Measurements from ENCODE around the gene TAS1R3.
A peak's percentile ranks its signal among the peaks of the same experiment; 100 is the strongest.
"Not testable (repeated sequence)": the region's sequence is repeated elsewhere in the genome, so short reads cannot be mapped to it uniquely, and the experiment has no call there.

Gene TAS1R3

DNA sequence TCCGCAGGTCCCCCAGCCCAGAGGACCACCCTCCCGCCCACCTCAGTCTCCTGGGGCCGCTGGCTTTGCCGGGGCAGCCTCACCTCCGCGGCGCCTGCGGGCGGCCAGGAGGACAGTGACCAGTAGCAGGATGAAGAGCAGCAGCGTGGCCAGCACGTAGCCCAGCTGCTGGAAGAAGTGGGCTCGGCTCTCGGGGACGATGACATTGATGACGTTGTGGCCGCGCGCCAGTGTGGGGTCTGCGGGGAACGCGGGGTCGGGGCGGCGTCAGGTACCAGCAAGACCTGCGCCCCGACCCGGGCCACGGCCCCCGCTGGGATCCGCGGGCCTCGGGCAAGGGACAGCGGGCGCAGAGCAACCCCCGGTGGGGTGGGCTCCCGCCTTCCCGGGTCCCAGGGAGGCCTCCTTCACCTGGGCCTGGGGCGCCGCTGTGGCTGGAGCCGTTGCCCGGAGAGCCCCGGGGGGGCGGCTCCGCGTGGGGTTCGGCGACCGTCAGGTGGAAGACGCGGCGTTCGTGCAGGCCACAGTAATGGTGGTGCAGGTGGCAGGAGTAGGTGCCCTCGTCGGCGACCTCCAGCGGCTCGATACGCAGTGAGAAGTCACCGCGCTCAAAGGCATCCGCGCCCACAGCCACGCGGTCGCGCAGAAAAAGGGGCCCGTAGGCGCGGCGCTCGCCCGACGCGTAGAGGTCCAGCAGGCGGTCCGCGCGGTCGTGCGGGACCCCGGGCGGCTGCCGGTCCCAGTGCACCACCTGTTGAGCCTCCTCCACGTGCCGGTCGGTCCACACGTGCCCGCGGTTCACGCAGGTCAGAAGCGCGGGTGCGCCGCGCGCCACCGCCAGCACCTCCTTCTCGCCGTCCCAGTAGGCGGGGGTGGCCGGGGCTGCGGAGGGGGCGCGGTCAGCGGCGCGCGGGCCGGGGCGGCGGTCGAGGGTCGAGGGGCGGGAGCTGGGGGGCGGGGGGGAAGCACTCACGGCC lies 23.5 kb downstream of the TAS1R3 start:
- DNase-seq, result no peak

DNA sequence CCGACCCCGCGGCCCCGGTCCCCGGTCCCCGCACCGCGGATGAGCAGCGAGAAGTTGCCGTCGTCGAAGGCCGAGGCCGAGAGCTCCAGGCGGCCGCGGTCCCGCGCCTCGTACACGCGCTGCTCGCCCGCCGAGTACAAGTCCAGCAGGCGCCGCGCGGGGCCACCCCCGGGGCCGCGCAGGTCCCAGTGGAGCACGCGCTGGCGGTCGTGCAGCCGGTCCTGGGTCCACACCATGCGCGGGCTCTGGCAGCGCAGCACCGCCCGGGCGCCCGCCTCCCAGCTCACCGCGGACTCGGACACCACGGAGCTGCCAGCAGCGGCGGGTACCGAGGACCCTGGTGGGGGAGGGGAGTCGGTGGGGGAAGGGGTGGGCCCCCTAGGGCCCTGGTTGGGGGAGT lies 24.3 kb downstream of the TAS1R3 start:
- DNase-seq, result no peak

DNA sequence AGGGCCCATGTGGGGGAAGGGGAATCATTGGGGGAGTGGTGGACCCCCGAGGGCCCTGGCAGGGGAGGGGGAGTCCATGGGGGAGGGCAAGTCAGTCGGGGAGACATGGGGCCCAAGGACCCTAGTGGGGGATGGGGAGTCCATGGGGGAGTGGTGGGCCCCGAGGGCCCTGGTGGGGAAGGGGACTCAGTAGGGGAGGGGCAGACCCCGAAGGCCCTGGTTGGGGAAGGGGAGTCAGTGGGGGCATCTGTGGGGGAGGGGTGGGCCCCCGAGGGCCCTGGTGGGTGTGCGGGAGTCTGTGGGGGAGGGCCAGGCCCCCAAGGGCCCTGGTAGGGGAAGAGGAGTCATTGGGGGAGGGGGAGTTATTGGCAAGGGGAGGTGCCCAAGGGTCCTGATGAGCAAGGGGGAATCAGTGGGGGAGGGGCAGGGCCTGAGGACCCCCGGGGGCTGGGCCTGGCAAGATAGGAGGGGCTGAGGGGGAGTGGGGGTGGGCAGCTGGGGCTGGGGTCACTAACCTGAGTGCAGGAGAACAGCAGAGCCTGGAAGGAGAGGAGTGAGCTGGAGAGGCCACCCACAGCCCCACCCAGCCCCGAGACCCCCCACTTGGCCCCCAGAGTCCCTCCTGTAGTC lies 25.2 kb downstream of the TAS1R3 start:
- DNase-seq, result peak; percentile 47

DNA sequence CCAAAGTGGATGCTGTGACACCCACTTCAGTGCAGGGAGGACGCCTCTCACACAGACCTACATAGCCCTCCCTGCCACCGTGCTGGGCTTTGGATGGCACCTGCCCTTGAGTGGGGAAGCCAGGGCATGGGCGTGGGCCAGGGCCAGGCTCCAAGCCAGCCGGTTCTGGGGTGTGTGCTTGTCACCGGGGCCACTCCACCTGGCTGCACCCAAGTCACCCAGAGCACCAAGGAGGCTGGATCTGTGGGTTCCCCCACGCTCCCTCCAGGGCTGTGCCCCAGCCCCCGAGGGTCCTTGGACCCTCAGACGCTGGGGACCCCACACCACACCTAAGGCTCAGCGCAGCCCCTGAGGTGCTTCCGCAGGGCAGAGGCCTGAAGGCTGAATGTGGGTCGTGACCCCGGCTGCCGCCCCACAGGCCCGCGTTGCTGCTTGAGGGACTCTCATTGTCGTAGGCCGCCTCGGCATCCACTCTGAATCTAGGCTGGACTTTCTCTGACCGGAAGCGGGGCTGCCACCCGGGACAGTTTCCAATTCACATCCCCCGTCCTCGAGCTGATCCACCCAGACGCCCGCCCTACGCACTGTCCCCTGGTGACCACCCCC lies 25.8 kb downstream of the TAS1R3 start:
- DNase-seq, result no peak

DNA sequence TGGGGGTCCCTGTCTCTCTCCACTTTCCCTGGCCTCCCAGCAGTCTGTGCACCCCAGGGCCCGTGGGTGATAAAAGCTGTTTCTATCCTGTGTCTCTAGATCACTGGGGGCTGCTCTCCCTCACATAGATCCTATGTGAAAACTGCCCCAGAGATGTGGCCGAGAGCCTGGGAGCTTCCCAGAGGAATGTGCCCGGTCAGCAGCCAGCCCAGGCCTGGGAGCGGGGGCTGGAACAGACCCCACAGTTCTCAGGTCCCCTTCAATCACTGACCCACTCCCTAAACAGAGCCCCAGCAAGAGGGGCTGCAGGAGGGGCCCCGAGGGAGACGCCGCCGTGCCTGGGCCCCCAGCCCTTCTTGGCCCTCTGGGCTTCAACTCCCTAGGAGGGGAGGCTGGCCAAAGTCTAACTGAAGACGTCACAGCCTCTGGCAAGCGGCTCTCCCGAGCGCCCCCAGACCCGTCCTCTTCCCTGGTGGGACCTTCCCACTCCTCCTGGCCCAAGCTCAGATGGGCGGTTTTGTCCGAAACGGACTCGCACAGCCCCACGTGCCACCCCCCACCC lies 26.9 kb downstream of the TAS1R3 start:
- DNase-seq, result peak; percentile 67

DNA sequence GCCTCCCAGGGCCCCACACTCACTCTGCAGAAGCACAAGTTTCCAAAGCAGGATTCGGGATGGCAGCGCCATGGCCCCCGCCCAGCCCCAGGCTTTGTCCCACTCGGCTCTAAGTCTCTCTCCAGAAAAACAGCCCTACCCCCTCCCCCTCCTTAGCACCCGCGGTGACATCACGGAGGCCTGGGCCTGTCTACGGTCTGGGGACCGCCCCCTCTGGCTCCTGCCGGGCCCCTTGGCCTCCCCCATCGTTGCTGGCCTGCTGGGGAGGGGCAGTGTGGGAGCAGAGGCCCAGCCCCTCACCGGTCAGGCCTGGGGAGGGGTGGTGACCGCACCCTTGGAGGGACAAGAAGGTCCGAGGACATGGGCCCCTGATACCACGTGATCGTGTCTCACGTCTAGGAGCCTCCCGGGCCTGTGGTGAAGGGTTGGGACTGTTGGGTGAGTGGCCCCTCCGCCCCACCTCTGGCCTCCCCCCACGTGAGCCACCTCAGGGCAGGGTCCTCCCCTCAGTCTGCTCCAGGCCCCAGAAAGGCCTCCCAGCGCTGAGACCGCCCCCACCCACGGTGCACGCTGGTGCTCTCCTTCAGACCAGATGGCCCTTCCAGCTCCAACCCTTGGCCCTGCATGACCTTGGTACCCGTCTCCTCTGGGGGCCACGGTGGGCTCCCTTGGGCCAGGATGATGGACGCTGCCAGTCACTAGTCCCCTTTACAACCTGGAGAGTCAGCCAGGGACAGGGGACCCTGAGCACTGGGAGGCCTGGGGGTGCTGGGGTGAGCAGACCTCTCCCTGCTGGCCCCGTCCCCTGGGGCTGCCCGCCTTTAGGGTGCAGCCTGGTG lies 27.6 kb downstream of the TAS1R3 start, which contains the start of gene MXRA8:
Gene MXRA8 (minus strand): TSS at position 123 of the 839 bp plus-strand sequence. CDS start 51 bp downstream, at position 72.
- DNase-seq, result peak; percentile 96

DNA sequence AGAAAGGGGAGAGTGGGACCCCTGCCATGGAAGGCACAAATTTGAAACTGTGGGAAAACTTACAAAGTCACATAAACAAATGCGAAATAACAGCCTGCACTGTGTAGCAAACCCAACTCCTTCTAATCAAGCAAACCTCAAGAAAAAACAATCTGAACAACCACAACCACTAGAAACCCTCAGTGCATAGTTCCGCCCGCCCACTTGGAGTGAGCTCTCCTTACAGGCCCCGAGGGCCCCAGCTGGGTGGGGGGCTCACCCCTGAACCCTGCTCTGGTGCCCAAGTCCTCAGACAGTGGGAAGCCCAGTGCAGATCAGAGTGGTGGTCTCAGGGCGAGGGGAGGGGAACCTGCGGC lies 28.2 kb downstream of the TAS1R3 start:
- no peak for DNase-seq

DNA sequence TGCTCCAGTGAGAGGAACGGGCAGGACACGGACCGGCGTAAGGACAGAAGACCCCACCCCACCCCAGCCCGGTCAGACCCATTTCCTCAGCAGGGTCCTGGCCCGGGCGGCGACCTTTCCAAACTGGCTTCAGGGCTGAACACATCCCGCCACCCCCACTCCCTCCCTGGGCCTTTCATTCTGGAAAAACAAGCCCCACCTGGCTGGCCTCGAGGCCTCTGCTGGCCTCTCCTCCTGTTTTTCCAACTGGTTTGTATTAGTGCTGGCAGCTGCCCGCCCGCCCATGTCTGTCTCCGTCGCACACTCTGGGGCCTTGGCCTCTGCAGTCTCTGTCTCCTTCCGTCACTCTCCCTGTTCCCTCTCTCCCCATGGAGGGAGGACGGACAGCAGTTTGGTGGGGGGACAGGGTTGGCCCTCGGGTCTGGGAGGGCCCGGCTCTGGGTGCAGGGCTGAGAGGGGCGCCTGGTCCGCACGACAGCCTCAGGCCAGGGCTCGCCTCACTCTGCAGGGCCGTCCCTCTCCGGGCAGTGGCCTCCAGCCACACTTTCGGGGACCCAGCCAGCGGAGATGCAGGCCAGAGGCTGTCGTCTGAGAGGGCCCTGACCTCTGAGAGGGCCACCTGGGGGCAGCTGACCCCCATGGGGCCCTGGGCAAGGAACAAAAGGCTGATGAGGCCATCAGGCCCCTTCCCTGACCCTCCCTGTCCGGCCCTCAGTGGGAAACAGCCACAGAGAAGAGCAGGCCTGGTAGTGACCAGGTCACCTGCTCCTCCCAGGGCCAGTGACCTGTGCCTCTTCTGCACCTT lies 28.8 kb downstream of the TAS1R3 start:
- peak; percentile 41 for DNase-seq

DNA sequence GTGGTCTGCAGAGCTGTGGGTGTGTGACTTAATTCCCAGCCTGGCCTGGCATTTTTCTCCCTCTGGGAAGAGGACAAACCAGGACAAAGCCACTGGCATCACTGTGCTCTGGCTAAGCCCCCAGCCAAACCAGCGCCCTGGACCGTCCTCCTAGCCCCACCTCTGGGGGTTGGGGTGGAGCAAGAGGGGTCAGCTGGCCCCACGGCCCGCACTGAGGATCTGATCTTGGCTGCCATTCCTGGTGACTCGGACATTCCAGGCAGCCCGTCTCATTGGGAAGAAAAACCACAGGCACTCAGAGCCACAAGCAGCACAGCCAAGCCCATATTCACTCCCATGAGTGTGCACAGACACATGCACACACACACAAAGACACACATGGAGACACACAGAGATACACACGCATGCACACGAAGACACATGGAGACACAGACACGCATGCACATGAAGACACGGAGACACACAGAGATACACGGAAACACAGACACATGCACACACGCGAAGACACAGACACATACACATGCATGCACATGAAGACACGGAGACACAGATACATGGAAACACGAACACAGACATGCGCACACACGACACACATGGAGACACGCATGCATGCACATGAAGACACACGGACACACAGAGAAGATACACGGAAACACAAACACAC lies 29.6 kb downstream of the TAS1R3 start:
- DNase-seq, result no peak

DNA sequence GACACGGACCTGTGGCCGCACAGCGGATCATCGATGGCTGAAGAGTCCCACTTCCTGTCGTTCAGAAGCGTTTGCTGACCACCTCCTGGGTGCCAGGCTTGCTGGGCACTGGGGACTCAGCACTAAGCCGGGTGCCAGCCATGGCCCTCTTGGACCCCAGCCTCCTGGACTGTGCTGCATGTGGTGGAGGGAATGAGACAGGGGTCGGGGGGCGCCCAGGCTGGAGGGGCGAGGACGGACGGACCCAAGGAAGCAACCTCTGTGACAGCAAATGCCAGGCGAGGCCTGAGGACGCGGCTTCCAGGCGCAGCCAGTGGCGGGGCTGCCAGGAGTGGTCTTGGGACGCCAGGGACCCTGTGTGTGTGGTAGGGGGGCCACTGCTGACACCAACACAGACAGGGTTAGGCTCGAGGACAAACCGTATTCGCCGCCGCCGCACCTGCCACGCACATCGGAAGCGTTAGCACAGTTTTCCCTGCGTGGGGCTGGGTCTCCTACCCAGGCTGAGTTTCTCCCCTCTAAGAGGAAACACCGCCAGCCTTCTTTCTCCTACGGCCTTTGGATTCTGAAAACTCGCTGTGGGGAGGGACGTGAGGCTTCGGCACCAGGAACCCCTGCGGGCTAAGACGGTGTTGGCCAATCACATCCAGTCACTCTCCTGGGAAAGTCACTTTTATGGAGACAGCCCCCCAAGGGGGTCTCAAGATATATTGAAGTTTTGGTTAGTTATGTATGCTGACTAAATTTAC lies 30.3 kb downstream of the TAS1R3 start:
- DNase-seq, result no peak

DNA sequence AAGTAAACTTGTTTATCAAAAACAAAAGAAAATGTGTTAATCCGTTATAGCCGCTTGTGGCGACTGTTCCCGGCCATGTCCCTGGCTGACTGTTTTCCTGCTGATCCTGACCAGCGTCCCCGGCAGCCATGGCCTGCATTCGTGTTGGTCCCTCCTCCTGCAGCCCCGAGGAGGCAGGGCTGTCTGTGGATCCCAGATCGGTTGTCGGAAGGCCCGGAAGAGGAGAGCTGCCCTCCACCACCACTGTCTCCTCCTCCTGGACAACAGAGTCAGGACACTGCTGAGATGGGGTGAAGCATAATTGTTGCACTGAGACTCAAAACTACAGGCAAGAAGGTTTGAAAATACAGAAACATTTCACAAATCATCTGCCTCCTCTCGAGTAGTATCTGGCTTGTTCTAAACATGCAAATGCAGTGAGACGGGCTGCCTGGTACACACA lies 30.9 kb downstream of the TAS1R3 start:
- no peak for DNase-seq

DNA sequence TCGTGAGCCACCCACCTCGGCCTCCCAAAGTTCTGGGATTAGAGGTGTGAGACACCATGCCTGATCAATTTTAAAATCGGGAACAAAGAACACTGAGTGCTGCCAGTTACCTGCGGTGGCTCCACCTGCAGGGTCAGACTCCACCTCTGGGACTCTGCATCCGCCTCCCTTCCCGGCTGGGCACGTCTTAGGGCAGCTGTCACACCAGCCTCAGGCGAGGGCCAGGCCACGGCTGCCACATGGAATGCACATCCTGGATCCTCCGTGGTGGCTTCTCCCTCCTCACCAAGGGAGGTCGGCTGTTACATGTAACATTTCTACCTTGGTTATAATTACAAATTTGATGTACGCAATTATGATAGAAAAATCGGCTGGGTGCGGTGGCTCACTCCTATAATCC lies 33.2 kb downstream of the TAS1R3 start:
- DNase-seq, result no peak

DNA sequence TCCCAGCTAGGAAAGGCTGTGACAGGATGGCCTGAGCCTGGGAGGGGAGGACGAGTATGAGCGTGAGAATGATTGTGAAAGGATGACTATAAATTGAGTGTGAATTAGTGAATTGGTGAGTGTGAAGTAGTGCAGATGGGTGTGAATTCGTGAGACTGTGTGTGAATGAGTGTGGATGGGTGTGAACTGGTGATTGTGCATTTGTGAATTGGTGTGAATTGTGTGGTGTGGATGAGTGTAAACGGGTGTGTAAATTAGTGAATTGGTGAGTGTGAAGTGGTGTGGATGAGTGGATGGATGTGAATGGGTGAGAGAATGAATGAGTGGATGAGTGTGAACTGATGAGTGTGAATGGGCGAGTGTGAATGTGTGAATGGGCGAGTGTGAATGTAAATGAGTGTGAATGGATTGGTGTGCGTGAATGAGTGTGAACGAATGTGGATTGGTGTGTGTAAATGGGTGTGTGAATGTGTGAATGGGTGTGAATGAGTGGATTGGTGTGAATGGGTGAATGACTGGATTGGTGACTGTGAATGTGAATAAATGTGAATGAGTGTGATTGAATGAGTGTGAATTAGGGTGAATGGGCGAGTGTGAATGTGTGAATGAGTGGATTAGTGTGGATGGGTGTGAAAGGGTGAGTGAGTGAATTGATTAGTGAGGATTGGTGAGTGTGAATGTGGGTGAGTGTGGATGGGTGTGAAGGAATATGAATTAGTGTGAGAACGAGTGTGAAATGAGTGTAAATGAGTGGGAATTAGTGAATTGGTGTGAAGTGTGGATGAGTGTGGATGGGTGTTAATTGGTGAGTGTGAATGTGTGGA lies 35.0 kb downstream of the TAS1R3 start:
- DNase-seq, result no peak

DNA sequence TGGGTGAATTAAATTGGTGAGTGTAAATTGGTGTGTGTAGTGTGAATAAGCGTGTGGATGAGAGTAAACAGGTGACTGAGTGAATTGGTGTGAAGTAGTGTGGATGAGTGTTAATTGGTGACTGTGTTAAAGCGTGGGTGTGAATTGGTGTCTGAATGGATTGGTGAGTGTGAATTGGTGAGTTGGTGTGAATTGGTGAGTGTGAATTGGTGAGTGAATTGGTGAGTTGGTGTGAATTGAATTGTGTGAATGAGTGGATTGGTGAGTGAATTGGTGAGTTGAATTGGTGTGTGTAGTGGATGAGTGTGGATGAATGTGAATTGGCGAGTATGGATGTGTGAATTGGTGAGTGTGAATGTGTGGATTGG lies 35.6 kb downstream of the TAS1R3 start:
- DNase-seq, result no peak

DNA sequence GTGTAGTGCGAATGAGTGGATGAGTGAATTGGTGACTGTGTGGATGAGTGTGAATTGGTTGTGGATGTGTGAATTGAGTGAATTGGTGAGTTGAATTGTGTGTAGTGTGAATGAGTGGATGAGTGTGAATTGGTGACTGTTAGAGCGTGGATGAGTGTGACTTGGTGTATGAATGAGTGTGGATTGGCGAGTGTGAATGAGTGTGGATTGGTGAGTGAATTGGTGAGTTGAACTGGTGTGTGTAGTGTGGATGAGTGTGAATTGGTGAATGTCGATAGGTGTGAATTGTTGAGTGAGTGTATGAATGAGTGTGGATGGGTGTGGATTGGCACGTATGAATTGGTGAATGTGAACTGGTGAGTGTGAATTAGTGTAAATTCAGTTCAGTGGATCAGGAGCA lies 36.2 kb downstream of the TAS1R3 start:
- DNase-seq, result no peak

DNA sequence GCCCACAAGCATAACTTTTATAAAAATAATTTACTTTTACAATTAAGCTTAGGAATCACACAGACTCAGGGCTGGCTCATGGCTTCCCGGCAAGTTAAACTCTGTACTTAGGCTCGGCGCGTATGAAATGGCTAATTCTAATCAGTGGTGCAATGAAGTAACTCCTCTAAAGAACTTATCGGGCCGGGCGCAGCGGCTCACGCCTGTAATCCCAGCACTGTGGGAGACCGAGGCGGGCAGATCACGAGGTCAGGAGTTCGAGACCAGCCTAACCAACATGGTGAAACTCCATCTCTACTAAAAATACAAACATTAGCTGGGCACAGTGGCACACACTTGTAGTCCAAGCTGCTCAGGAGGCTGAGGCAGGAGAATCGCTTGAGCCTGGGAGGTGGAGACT lies 39.0 kb downstream of the TAS1R3 start:
- not testable (repeated sequence) for DNase-seq

DNA sequence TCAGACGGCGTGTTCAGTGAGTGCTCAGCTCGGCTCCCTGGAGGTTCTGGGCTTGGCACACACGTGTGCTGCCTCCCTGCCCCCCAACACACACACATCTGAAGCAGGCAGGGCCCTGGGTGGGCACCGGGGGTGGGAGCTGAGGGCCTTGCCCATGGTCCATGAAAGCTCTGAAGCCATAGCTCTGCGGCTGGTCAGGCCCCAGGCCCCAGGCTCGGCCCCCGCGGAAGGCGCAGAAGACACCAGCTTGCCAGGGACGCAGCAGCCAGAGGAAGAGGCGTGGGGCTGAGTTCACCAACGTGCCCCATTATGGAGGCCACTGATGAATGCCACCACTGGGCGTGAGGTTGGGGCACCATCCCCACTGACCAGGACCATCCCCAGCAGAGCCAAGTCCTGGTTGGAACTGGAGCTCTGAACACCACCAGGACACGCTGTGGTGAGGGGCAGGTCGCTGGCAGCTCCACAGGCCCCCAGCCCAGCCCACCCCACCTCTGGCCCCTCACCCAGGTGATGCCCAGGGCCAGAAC lies 39.8 kb downstream of the TAS1R3 start:
- DNase-seq, result no peak

DNA sequence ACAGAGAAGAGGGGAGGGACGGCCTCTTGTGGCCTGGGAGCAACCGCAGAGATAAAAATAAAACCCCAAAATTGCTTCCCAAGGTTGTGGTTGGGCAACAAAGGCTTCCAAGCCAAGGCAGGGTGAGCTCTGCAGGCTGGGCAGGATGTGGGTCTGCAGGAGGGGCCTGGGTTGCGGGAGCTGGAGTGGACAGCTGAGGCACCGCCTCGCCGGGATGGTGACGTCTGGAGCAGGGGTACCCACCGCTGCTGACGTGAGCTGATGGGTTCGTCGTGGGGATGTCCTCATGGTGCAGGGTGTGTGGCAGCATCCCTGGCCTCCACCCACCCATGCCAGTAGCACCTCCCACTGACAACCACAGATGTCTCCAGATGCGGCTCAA lies 40.3 kb downstream of the TAS1R3 start:
- DNase-seq, result no peak
